Fibroblast of lung (primary cell): ENCODE results near the gene AXL.

ENCODE experiments used
- EZH2 ChIP-seq: IDR thresholded peaks from 2 replicates; pipeline ENCODE4 v1.5.1; 2012; ENCODE audit warnings: low read length, control low read depth, mild to moderate bottlenecking; ENCODE audit errors: missing control alignments
- TF ChIP-seq, protein P1 (sequence below), 2 donors: IDR thresholded peaks in 1 of 2; conservative IDR thresholded peaks in 1 of 2; 1 replicate in 1 of 2; 2 replicates in 1 of 2; pipeline ENCODE4 v1.5.1; 2011 to 2012; ENCODE audit warnings: low read length in 2 of 2, control low read depth in 1 of 2, inconsistent platforms in 1 of 2, low read depth in 1 of 2, mild to moderate bottlenecking in 1 of 2

DNA sequence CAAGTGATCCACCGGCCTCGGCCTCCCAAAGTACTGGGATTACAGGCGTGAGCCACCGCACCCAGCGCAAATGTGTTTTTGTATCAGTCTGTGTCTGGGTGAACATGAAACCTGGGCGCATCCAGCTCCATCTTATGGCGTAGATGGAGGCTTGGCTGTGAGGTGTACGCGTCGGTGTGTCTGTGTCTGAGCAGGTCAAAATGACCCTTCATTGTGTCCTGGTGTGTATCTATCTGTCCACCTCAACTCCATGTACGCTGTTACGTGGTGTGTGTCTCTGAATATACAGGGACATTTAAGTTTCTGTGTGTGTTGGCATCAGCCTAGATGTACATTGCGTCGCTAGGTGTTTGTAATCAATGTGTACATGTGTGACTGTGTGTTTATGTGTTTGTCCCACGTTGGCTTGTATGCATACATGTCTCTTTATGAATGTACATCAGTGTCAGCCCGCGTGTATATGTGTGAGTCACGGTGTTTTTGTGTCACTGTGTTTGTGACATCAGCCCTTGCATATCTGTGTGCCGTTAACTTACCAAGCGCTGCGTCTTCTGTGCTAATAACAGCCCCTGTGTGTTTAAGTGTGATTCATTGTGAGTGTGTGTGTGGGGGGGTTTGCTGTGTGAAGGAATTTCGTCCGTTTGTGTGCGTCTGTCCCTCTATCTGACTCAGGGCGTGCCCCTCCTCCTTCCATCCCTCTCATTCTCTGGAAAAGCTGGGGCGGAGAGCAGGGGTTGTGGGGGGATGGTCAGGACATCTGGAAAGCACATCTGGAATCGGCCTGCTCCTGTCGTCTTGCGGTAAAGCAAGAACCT, 6.4 kb downstream of the AXL start:
- TF ChIP-seq, protein P1, sequence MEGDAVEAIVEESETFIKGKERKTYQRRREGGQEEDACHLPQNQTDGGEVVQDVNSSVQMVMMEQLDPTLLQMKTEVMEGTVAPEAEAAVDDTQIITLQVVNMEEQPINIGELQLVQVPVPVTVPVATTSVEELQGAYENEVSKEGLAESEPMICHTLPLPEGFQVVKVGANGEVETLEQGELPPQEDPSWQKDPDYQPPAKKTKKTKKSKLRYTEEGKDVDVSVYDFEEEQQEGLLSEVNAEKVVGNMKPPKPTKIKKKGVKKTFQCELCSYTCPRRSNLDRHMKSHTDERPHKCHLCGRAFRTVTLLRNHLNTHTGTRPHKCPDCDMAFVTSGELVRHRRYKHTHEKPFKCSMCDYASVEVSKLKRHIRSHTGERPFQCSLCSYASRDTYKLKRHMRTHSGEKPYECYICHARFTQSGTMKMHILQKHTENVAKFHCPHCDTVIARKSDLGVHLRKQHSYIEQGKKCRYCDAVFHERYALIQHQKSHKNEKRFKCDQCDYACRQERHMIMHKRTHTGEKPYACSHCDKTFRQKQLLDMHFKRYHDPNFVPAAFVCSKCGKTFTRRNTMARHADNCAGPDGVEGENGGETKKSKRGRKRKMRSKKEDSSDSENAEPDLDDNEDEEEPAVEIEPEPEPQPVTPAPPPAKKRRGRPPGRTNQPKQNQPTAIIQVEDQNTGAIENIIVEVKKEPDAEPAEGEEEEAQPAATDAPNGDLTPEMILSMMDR (conservative IDR thresholded peaks at IDR 0.05 in 1 of 2, IDR thresholded peaks at IDR 0.05 in 1 of 2; ENCODE audit: low read depth in 1 of 2, low read length in 2 of 2) = no peak
- no peak for TF ChIP-seq EZH2
